Raji (cell line): Measurements from ENCODE around the gene TBC1D19.

Experiments
- POLR2A ChIP-seq: IDR thresholded peaks from 2 replicates; pipeline ENCODE4 v1.6.1; 2011; ENCODE audit warnings: low read depth, low read length, control low read depth; ENCODE audit not compliant: insufficient read depth

The TBC1D19 gene

GRCh38 chr4:26803211-26803861 is 219.5 kb downstream of the TBC1D19 start:
- no peak for TF ChIP-seq POLR2A

DNA sequence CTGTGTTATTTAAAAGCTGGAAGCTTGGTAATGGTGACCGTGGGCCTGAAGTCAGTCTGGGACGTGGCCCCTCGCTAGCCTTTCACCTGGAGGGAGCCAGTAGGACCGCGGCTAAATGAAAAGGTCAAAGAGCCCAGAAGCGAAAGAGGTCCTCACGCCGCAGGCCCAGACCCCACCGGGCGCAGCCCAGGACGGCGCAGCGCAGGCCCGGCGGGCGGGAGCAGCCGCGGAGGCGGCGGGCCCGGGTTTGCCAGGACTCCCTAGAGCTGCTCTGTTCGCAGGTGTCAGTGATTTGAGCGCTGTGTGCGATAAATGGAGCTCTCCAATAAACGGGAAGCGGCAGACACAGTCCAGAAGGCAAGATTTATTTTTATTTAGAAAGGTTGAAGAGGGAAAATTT is 220.6 kb downstream of the TBC1D19 start:
- no peak for TF ChIP-seq POLR2A

DNA sequence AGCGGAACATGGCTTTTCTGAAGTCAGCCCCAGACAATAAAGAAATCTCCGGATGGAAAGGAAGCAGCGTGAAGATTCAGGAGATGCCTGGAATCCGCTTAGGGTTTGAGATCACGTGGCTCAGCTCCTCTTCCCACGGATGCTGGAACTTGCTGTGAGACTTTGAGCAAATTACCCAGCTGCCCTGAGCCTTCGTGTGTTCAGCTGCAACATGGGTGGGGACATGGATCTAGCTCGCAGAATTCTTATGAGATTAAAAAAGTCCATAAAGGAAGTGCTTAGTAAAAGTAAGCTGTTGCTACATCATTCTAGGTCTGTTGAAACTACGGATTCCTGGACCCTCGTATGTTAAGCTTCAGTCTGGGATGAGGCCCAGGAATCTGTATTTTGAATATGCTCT is 221.0 kb downstream of the TBC1D19 start:
- TF ChIP-seq POLR2A = no peak
